ENCODE results near the gene HLA-DPB1.

HLA-DPB1 gene

DNA sequence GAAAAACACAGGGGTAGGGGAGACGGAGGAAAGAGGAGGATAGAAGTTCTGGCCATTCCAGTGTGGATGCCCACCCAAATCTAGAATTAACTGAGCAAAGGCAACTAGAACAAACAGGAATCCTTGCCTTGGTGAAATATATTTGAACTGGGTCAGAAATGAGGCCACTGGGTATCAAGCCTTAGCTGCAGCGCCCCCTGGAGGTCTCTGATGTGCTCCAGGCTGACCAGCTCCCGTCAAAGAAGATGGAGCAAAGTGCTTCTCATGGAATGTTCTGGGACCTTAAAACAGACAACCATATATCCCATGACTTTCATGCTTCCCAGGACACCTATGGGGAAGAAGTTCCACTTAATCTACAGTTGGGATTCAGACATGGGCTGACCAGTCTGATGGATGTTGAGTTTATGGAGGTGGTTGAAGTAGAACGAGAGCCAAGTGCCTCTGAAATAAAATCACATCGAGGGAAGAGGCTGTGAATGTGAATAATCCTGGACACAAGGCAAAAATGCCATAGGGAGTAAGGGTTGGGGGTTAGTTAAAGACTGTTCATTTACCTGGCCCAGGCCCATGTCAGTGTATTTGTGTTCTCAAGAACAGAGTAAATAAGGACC is 50.4 kb downstream of the HLA-DPB1 start:
- in situ Hi-C loops (cut with MboI; ENCODE audit: low sequenced_read_pairs): no loop called here

DNA sequence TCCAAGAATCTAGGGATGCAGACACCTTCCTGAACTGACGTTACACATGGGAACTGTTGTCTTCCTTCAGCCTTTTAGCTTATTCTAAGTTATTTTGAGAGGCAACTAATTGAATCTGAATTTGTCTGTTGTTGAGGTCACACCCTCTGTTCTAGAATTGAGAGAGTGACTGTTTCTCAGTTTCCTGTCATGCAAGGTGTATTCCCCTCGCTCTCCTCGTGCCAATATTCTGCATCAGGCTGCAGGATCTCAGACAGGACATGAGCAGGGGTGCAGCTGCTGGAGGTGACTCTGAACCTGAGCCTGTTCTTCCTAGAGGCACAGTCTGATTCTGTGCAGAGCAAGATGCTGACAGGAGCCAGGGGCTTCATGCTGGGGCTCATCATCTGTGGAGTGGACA is 52.5 kb downstream of the HLA-DPB1 start:
- in situ Hi-C loops (cut with MboI; ENCODE audit: low sequenced_read_pairs): no loop called here

- in situ Hi-C loops (cut with MboI; ENCODE audit: low sequenced_read_pairs): no loop called here
These were observed 56.3 kb downstream of the HLA-DPB1 start for GRCh38 chr6:33132081-33132524.

DNA sequence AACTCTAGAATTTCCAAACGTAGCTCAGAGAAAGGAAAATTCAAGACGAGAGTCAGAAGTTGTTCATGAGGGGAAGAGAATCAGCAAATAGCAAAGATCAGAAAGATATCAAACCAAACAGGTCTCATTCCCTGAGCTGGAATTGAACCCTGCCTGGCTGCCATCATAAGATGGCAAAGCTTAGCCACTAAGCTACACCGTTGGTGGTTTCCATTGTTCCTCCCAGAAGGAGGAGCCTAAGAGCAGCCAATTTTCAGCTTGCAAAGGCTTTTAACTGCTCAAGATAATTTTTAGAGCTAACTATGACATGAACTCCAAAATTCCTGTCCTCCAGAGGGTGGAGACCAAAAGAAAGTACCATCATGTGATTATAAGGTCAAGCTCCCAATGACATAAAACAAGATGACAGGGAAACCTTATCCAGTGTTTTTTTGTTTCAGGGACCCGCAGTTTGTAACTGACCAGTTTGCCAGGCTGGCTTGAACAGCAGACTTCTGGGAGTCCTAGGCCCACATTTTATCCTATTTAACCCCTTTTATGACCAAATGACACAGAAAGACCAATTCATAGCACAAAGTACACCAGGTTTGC is 60.6 kb downstream of the HLA-DPB1 start:
- in situ Hi-C loops (cut with MboI; ENCODE audit: low sequenced_read_pairs): no loop called here
